Activated CD4-positive, alpha-beta T cell treated with anti-CD3 and anti-CD28 coated beads for 24 hours (primary cell): ENCODE data around the gene RPUSD1.

Experiments
- DNase-seq, 2 donors: peaks; one replicate each; pipeline ENCODE4 v3.0.0-alpha.2; 2020; ENCODE audit warnings: low read depth in 2 of 2

RPUSD1 gene

GRCh38 chr16:799111-799947 is 11.1 kb upstream of the RPUSD1 start:
- no peak for DNase-seq

- no peak for DNase-seq
These were observed 10.5 kb upstream of the RPUSD1 start for GRCh38 chr16:798666-799065.

- DNase-seq = no peak
These were observed 9.5 kb upstream of the RPUSD1 start for GRCh38 chr16:797686-798085.

GRCh38 chr16:797120-797420 is 8.9 kb upstream of the RPUSD1 start:
- no peak for DNase-seq

- no peak for DNase-seq
These were observed 8.3 kb upstream of the RPUSD1 start for GRCh38 chr16:796296-797119.

GRCh38 chr16:795580-796229 is 7.5 kb upstream of the RPUSD1 start:
- no peak for DNase-seq

- no peak for DNase-seq
These were observed 6.8 kb upstream of the RPUSD1 start for GRCh38 chr16:794853-795466.

GRCh38 chr16:794091-794822 is 6.1 kb upstream of the RPUSD1 start:
- no peak for DNase-seq

- DNase-seq = no peak
These were observed 5.2 kb upstream of the RPUSD1 start for GRCh38 chr16:793414-793813.

- no peak for DNase-seq
These were observed 4.2 kb upstream of the RPUSD1 start for GRCh38 chr16:792221-792995.

GRCh38 chr16:791131-791530 is 3.0 kb upstream of the RPUSD1 start:
- DNase-seq = no peak

GRCh38 chr16:790086-790485 is 1.9 kb upstream of the RPUSD1 start:
- DNase-seq = no peak

- no peak for DNase-seq
These were observed 1.1 kb upstream of the RPUSD1 start for GRCh38 chr16:789191-789850.

GRCh38 chr16:788399-789126 is 382 bp upstream of the RPUSD1 start, which contains the start of gene CHTF18:
Gene CHTF18 (plus strand): TSS chr16:788620. CDS start chr16:788685, 65 bp downstream.
- DNase-seq = peak; percentile 87 to 92

- DNase-seq = no peak
These were observed 737 bp downstream of the RPUSD1 start for GRCh38 chr16:787321-787966.

GRCh38 chr16:785563-786535 is 2.3 kb downstream of the RPUSD1 start:
- DNase-seq = peak; percentile 62 to 74

GRCh38 chr16:784431-784830 is 3.8 kb downstream of the RPUSD1 start:
- no peak for DNase-seq
